ENCODE data around the gene SMCO4. TPM values are rescaled to one million over a fixed set of nuclear protein-coding genes. Genes with fewer than 3 reads are reported as not detected.

Gene SMCO4
- total RNA-seq, 1 donor from 2014 or later = 35.1 TPM

DNA sequence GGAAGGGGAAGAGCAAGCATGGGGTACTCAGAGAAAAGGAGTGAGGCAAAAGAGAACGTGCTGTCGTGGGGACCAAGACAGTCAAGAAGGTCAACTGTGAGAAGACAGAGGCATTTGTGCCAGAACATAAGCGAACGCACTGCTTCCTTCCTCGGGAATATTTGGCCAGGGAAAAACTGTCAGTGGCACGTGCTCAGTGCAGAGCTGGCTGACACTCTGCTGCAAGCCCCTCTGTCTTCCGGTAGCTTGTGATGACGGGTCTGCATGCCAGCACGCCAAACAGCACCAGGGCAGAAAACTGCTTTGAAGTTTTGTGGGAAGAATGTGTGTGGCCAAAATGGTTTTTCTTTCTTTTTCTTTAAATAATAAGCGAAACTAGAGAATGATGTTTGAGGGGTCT lies 60.6 kb downstream of the SMCO4 start:
- Histone ChIP-seq H3K9ac (no peak overlapping the region), H3K79me2 (ENCODE audit: low read depth) (peaks cover 4% of the 10 kb centered on the region), H3K27me3 (no peaks in the 10 kb centered on the region), H3K4me1 (peaks cover 51% of the 10 kb centered on the region), H3K36me3 (no peaks in the 10 kb centered on the region), H4K20me1 (ENCODE audit: low read depth) (peaks cover 15% of the 10 kb centered on the region), H3F3A (ENCODE audit: low read depth) (peaks cover 11% of the 10 kb centered on the region), H2AFZ (replicated peaks) (no peak overlapping the region), H3K4me3 (no peak overlapping the region), H3K4me2 (no peak overlapping the region), H3K27ac (no peak overlapping the region), H3K9me3 (ENCODE audit: low read depth) (no peaks in the 10 kb centered on the region)
- no peak for DNase-seq (ENCODE audit: low spot score)
- Mint-ChIP-seq H3K36me3 (peaks cover 8% of the 10 kb centered on the region), H3K27me3 (ENCODE audit: insufficient read depth, low read depth) (peaks cover 2% of the 10 kb centered on the region), H3K4me3 (no peak overlapping the region), H3K9me3 (no peaks in the 10 kb centered on the region), H3K27ac (no peak overlapping the region), H3K4me1 (peaks cover 42% of the 10 kb centered on the region)
- TF ChIP-seq EZH2phosphoT487 (IDR thresholded peaks at IDR 0.05) = no peak
- no peak for TF ChIP-seq CTCF (IDR thresholded peaks at IDR 0.05)
- no peak for TF ChIP-seq EZH2 (IDR thresholded peaks at IDR 0.05)

GRCh38 chr11:93481696-93482095 lies 61.5 kb downstream of the SMCO4 start:
- H3K27me3 ChIP-seq = no peaks in the 10 kb centered on the region
- H3K4me3 Mint-ChIP-seq = no peak overlapping the region
- H3K36me3 ChIP-seq = no peaks in the 10 kb centered on the region
- H3F3A ChIP-seq (ENCODE audit: low read depth) = peaks cover 19% of the 10 kb centered on the region
- no peak overlapping the region for H3K4me2 ChIP-seq
- peaks cover 49% of the 10 kb centered on the region for H3K4me1 Mint-ChIP-seq
- peaks cover 8% of the 10 kb centered on the region for H4K20me1 ChIP-seq (ENCODE audit: low read depth)
- H3K27ac Mint-ChIP-seq = no peak overlapping the region
- no peak overlapping the region for H3K4me3 ChIP-seq
- no peaks in the 10 kb centered on the region for H3K9me3 Mint-ChIP-seq
- peaks cover 4% of the 10 kb centered on the region for H3K79me2 ChIP-seq (ENCODE audit: low read depth)
- TF ChIP-seq EZH2 (IDR thresholded peaks at IDR 0.05) (no peak), CTCF (IDR thresholded peaks at IDR 0.05) (no peak), EZH2phosphoT487 (IDR thresholded peaks at IDR 0.05) (no peak)
- peaks cover 2% of the 10 kb centered on the region for H3K27me3 Mint-ChIP-seq (ENCODE audit: insufficient read depth, low read depth)
- H3K27ac ChIP-seq = no peak overlapping the region
- no peak for DNase-seq (ENCODE audit: low spot score)
- H3K4me1 ChIP-seq = peaks cover 51% of the 10 kb centered on the region
- H3K9ac ChIP-seq = no peak overlapping the region
- H3K9me3 ChIP-seq (ENCODE audit: low read depth) = no peaks in the 10 kb centered on the region
- no peak overlapping the region for H2AFZ ChIP-seq (replicated peaks)
- peaks cover 8% of the 10 kb centered on the region for H3K36me3 Mint-ChIP-seq

- no peak overlapping the region for H3K4me3 Mint-ChIP-seq
- peaks cover 51% of the 10 kb centered on the region for H3K4me1 ChIP-seq
- no peak overlapping the region for H3K4me2 ChIP-seq
- H3K9ac ChIP-seq = no peak overlapping the region
- H3K27me3 Mint-ChIP-seq (ENCODE audit: insufficient read depth, low read depth) = peaks cover 2% of the 10 kb centered on the region
- H3K36me3 ChIP-seq = no peaks in the 10 kb centered on the region
- H3K36me3 Mint-ChIP-seq = peaks cover 8% of the 10 kb centered on the region
- H3K9me3 ChIP-seq (ENCODE audit: low read depth) = no peaks in the 10 kb centered on the region
- H3K79me2 ChIP-seq (ENCODE audit: low read depth) = peaks cover 4% of the 10 kb centered on the region
- H3K4me3 ChIP-seq = no peak overlapping the region
- no peak for TF ChIP-seq EZH2phosphoT487 (IDR thresholded peaks at IDR 0.05)
- no peak for TF ChIP-seq EZH2 (IDR thresholded peaks at IDR 0.05)
- no peak for TF ChIP-seq CTCF (IDR thresholded peaks at IDR 0.05)
- no peak overlapping the region for H3K27ac Mint-ChIP-seq
- no peak overlapping the region for H3K27ac ChIP-seq
- H3K27me3 ChIP-seq = no peaks in the 10 kb centered on the region
- no peaks in the 10 kb centered on the region for H3K9me3 Mint-ChIP-seq
- no peak overlapping the region for H2AFZ ChIP-seq (replicated peaks)
- peaks cover 23% of the 10 kb centered on the region for H3F3A ChIP-seq (ENCODE audit: low read depth)
- H4K20me1 ChIP-seq (ENCODE audit: low read depth) = peaks cover 6% of the 10 kb centered on the region
- DNase-seq (ENCODE audit: low spot score) = no peak
- peaks cover 54% of the 10 kb centered on the region for H3K4me1 Mint-ChIP-seq
Observed at GRCh38 chr11:93481279-93481678, 61.9 kb downstream of the SMCO4 start.
